Neural progenitor cell (in vitro differentiated cells): ENCODE results near the gene MOSMO. TPM values are rescaled to one million over a fixed set of nuclear protein-coding genes. Genes with fewer than 3 reads are reported as not detected.
"Not testable (repeated sequence)": the region's sequence is repeated elsewhere in the genome, so short reads cannot be mapped to it uniquely, and the experiment has no call there.

Experiments used
- DNase-seq: peaks from one replicate; pipeline ENCODE4 v3.0.0-alpha.2; 2016; ENCODE audit warnings: low spot score
- H2AFZ ChIP-seq: fragments of 200-600 bp; sonication (generic); replicated peaks from 2 replicates; pipeline ENCODE4 v1.6.1; 2016; ENCODE audit warnings: antibody characterized with exemption
- H3F3A ChIP-seq: fragments of 200-600 bp; sonication (generic); 2 replicates; pipeline ENCODE4 v1.6.1; 2016; ENCODE audit warnings: antibody characterized with exemption, low read depth
- H3K27ac ChIP-seq: fragments of 200-600 bp; sonication (generic); 2 replicates; pipeline ENCODE4 v1.5.1; 2016; ENCODE audit warnings: mild to moderate bottlenecking
- H3K27me3 ChIP-seq: fragments of 200-600 bp; sonication (generic); 2 replicates; pipeline ENCODE4 v1.6.1; 2016; ENCODE audit warnings: mild to moderate bottlenecking, moderate library complexity
- H3K36me3 ChIP-seq: fragments of 200-600 bp; sonication (generic); 2 replicates; pipeline ENCODE4 v1.5.1; 2016
- H3K4me1 ChIP-seq: fragments of 200-600 bp; sonication (generic); 2 replicates; pipeline ENCODE4 v1.6.1; 2016; ENCODE audit warnings: mixed run types
- H3K4me2 ChIP-seq: fragments of 200-600 bp; sonication (generic); 2 replicates; pipeline ENCODE4 v1.6.1; 2016
- H3K4me3 ChIP-seq: fragments of 200-600 bp; sonication (generic); 2 replicates; pipeline ENCODE4 v1.5.1; 2016
- H3K79me2 ChIP-seq: fragments of 200-600 bp; sonication (generic); 2 replicates; pipeline ENCODE4 v1.6.1; 2016; ENCODE audit warnings: low read depth
- H3K9ac ChIP-seq: fragments of 200-600 bp; sonication (generic); 2 replicates; pipeline ENCODE4 v1.6.1; 2016
- H3K9me3 ChIP-seq: fragments of 200-600 bp; sonication (generic); 2 replicates; pipeline ENCODE4 v1.5.1; 2016; ENCODE audit warnings: low read depth
- H4K20me1 ChIP-seq: fragments of 200-600 bp; sonication (generic); 2 replicates; pipeline ENCODE4 v1.6.1; 2016; ENCODE audit warnings: low read depth
- H3K27ac Mint-ChIP-seq: 3 replicates; pipeline ENCODE4 v1.8.0; 2021; ENCODE audit warnings: mixed read lengths
- H3K27me3 Mint-ChIP-seq: 2 replicates; pipeline ENCODE4 v1.8.0; 2022; ENCODE audit warnings: low read depth, mild to moderate bottlenecking, inconsistent platforms, moderate library complexity, mixed read lengths; ENCODE audit not compliant: insufficient read depth
- H3K36me3 Mint-ChIP-seq: 3 replicates; pipeline ENCODE4 v1.8.0; 2021; ENCODE audit warnings: mixed read lengths
- H3K4me1 Mint-ChIP-seq: 3 replicates; pipeline ENCODE4 v1.8.0; 2021; ENCODE audit warnings: mixed read lengths
- H3K4me3 Mint-ChIP-seq: 3 replicates; pipeline ENCODE4 v1.8.0; 2021; ENCODE audit warnings: mild to moderate bottlenecking, moderate library complexity, mixed read lengths
- H3K9me3 Mint-ChIP-seq: 3 replicates; pipeline ENCODE4 v1.8.0; 2020; ENCODE audit warnings: mixed read lengths
- EZH2 ChIP-seq: fragments of 200-600 bp; sonication (generic); IDR thresholded peaks from 2 replicates; pipeline ENCODE4 v1.6.1; 2017; ENCODE audit warnings: antibody characterized with exemption, mild to moderate bottlenecking, moderate library complexity
- EZH2phosphoT487 ChIP-seq: fragments of 200-600 bp; sonication (generic); IDR thresholded peaks from 2 replicates; pipeline ENCODE4 v1.6.1; 2017; ENCODE audit warnings: antibody characterized with exemption
- total RNA-seq: library from RNA; depleted of rRNA; stranded (reverse); fragments of >200 nt; gene quantifications from 2 replicates; pipeline ENCODE4 v1.2.3, GENCODE V29; 2015; ENCODE audit warnings: low replicate concordance
- TF ChIP-seq, protein P1 (sequence below): fragments of 200-600 bp; sonication (generic); IDR thresholded peaks from 2 replicates; pipeline ENCODE4 v1.5.1; 2017; ENCODE audit warnings: antibody characterized with exemption, mild to moderate bottlenecking

MOSMO gene
- total RNA-seq, 1 donor from 2014 or later = 35.2 TPM

GRCh38 chr16:22018559-22018958 is 10.6 kb downstream of the MOSMO start:
- peaks cover 96% of the 10 kb centered on the region for H3K79me2 ChIP-seq
- H3K4me1 Mint-ChIP-seq = peaks cover 4% of the 10 kb centered on the region
- H3K36me3 Mint-ChIP-seq = no peaks in the 10 kb centered on the region
- TF ChIP-seq, protein P1, sequence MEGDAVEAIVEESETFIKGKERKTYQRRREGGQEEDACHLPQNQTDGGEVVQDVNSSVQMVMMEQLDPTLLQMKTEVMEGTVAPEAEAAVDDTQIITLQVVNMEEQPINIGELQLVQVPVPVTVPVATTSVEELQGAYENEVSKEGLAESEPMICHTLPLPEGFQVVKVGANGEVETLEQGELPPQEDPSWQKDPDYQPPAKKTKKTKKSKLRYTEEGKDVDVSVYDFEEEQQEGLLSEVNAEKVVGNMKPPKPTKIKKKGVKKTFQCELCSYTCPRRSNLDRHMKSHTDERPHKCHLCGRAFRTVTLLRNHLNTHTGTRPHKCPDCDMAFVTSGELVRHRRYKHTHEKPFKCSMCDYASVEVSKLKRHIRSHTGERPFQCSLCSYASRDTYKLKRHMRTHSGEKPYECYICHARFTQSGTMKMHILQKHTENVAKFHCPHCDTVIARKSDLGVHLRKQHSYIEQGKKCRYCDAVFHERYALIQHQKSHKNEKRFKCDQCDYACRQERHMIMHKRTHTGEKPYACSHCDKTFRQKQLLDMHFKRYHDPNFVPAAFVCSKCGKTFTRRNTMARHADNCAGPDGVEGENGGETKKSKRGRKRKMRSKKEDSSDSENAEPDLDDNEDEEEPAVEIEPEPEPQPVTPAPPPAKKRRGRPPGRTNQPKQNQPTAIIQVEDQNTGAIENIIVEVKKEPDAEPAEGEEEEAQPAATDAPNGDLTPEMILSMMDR = no peak
- TF ChIP-seq EZH2phosphoT487 (no peak), EZH2 (no peak)
- H3K9me3 ChIP-seq = no peaks in the 10 kb centered on the region
- H4K20me1 ChIP-seq = peaks cover 61% of the 10 kb centered on the region
- no peak overlapping the region for H3K4me3 ChIP-seq
- H2AFZ ChIP-seq = no peak overlapping the region
- no peaks in the 10 kb centered on the region for H3K9me3 Mint-ChIP-seq
- H3K27ac Mint-ChIP-seq = no peak overlapping the region
- no peaks in the 10 kb centered on the region for H3K27me3 Mint-ChIP-seq
- no peaks in the 10 kb centered on the region for H3K36me3 ChIP-seq
- H3K9ac ChIP-seq = no peak overlapping the region
- H3K27me3 ChIP-seq = no peaks in the 10 kb centered on the region
- H3K4me2 ChIP-seq = no peak overlapping the region
- no peak overlapping the region for H3K4me3 Mint-ChIP-seq
- DNase-seq = no peak
- no peaks in the 10 kb centered on the region for H3F3A ChIP-seq
- peaks cover 4% of the 10 kb centered on the region for H3K4me1 ChIP-seq
- no peak overlapping the region for H3K27ac ChIP-seq

- DNase-seq = no peak
Observed at GRCh38 chr16:22022151-22022550, 14.2 kb downstream of the MOSMO start.

DNA sequence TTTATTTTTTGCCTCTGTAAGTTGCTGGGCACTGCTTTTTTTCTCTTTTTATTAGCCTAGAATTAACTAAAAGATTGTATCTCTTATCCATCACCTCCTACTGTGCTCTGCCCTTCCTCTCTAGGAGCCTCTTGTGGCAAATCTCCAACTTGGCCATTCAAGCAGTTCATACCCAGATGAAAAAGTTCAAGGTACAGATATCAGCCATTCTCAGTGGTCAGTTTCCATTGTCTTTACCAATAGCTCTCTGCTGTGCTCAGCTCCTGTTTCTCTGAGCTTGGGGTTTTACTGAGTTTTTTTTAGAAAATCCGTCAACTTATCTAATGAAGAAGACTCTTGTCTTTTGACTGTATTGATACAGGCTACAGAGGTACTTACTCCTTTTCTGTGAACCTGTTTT is 15.6 kb downstream of the MOSMO start:
- peaks cover 86% of the 10 kb centered on the region for H3K79me2 ChIP-seq
- no peaks in the 10 kb centered on the region for H3K27me3 ChIP-seq
- Mint-ChIP-seq H3K27me3 (no peaks in the 10 kb centered on the region), H3K4me1 (peaks cover 4% of the 10 kb centered on the region), H3K9me3 (no peaks in the 10 kb centered on the region), H3K36me3 (no peaks in the 10 kb centered on the region), H3K27ac (no peak overlapping the region), H3K4me3 (no peak overlapping the region)
- H3K4me1 ChIP-seq = peaks cover 5% of the 10 kb centered on the region
- no peak for DNase-seq
- H3K4me2 ChIP-seq = no peak overlapping the region
- no peaks in the 10 kb centered on the region for H3F3A ChIP-seq
- H3K9me3 ChIP-seq = no peaks in the 10 kb centered on the region
- peaks cover 46% of the 10 kb centered on the region for H4K20me1 ChIP-seq
- no peak overlapping the region for H3K9ac ChIP-seq
- no peak overlapping the region for H3K4me3 ChIP-seq
- no peak overlapping the region for H2AFZ ChIP-seq
- H3K27ac ChIP-seq = no peak overlapping the region
- TF ChIP-seq, protein P1 = no peak
- TF ChIP-seq EZH2phosphoT487 (no peak), EZH2 (no peak)
- no peaks in the 10 kb centered on the region for H3K36me3 ChIP-seq

More at GRCh38 chr16:22022151-22022550, 14.2 kb downstream of the MOSMO start:
- Histone ChIP-seq H3K4me1 (peaks cover 5% of the 10 kb centered on the region), H3K4me3 (no peak overlapping the region), H3K4me2 (no peak overlapping the region), H3K36me3 (no peaks in the 10 kb centered on the region), H3K9me3 (no peaks in the 10 kb centered on the region), H3F3A (no peaks in the 10 kb centered on the region), H2AFZ (no peak overlapping the region), H3K79me2 (peaks cover 86% of the 10 kb centered on the region), H4K20me1 (peaks cover 44% of the 10 kb centered on the region), H3K27me3 (no peaks in the 10 kb centered on the region), H3K27ac (no peak overlapping the region), H3K9ac (no peak overlapping the region)
- H3K9me3 Mint-ChIP-seq = no peaks in the 10 kb centered on the region
- no peaks in the 10 kb centered on the region for H3K27me3 Mint-ChIP-seq
- no peak overlapping the region for H3K4me3 Mint-ChIP-seq
- H3K4me1 Mint-ChIP-seq = peaks cover 4% of the 10 kb centered on the region
- TF ChIP-seq EZH2phosphoT487 = no peak
- no peak for TF ChIP-seq EZH2
- TF ChIP-seq, protein P1 = no peak
- H3K27ac Mint-ChIP-seq = no peak overlapping the region
- no peaks in the 10 kb centered on the region for H3K36me3 Mint-ChIP-seq

DNA sequence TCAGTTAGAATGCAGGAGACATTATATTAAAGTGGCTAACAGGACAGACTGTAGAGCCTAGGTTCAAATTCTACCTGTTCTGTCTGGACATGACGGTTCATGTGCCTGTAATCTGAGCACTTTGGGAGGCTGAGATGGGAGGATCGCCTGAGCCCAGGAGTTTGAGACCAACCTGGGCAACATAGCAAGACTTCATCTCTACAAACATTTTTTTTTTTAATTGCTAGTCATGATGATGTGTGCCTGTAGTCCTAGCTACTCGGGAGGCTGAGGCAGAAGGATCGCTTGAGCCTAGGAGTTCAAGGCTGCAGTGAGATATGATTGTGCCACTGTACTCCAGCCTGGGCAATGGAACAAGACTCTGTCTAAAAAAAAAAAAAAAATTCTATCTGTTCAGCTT is 16.9 kb downstream of the MOSMO start:
- not testable (repeated sequence) for H3K27ac Mint-ChIP-seq, H3K9me3 Mint-ChIP-seq, H3K4me2 ChIP-seq, H3K27me3 Mint-ChIP-seq, H3K4me1 ChIP-seq, H3K4me3 ChIP-seq, H3K9ac ChIP-seq, H3K27me3 ChIP-seq, H3K27ac ChIP-seq, H3F3A ChIP-seq, H2AFZ ChIP-seq, H3K36me3 ChIP-seq, DNase-seq, H3K9me3 ChIP-seq, H3K36me3 Mint-ChIP-seq, H3K4me3 Mint-ChIP-seq, H3K4me1 Mint-ChIP-seq
- peaks cover 46% of the 10 kb centered on the region for H4K20me1 ChIP-seq
- peaks cover 80% of the 10 kb centered on the region for H3K79me2 ChIP-seq
